Activated CD4-positive, alpha-beta T cell treated with anti-CD3 and anti-CD28 coated beads, Interleukin-2, amount 50 U/mL, for 24 hours (primary cell): ENCODE measurements around the gene ZSCAN12.
"Not testable (repeated sequence)": the region's sequence is repeated elsewhere in the genome, so short reads cannot be mapped to it uniquely, and the experiment has no call there.

ENCODE experiments used
- DNase-seq, 2 donors: peaks; one replicate each; pipeline ENCODE4 v3.0.0-alpha.2; 2020; ENCODE audit warnings: low read depth in 1 of 2, low spot score in 1 of 2

Gene ZSCAN12

GRCh38 chr6:28399350-28400121 is at the start of gene ZSCAN12:
Gene ZSCAN12 (minus strand): TSS chr6:28399747. CDS start chr6:28398405, 1,342 bp downstream.
- peak; percentile 72 to 84 for DNase-seq

GRCh38 chr6:28449056-28449455 is 49.5 kb upstream of the ZSCAN12 start:
- DNase-seq = no peak

GRCh38 chr6:28447512-28447906 is 48.0 kb upstream of the ZSCAN12 start:
- DNase-seq = not testable (repeated sequence)

GRCh38 chr6:28446818-28447511 is 47.4 kb upstream of the ZSCAN12 start:
- no peak for DNase-seq

- not testable (repeated sequence) for DNase-seq
These were observed 45.2 kb upstream of the ZSCAN12 start for GRCh38 chr6:28444759-28445158.

GRCh38 chr6:28443112-28443773 is 43.7 kb upstream of the ZSCAN12 start, which contains the start of gene ZSCAN23:
Gene ZSCAN23 (minus strand): TSS chr6:28443491. CDS start chr6:28436266, 7,225 bp downstream.
- peak; percentile 59 to 81 for DNase-seq

GRCh38 chr6:28442586-28442985 is 43.0 kb upstream of the ZSCAN12 start:
- no peak for DNase-seq

GRCh38 chr6:28436404-28436803 is 36.9 kb upstream of the ZSCAN12 start:
- no peak for DNase-seq

GRCh38 chr6:28433119-28433518 is 33.6 kb upstream of the ZSCAN12 start:
- no peak for DNase-seq

GRCh38 chr6:28429781-28430180 is 30.2 kb upstream of the ZSCAN12 start:
- no peak for DNase-seq

GRCh38 chr6:28425944-28426541 is 26.5 kb upstream of the ZSCAN12 start:
- DNase-seq = no peak

GRCh38 chr6:28424163-28424562 is 24.6 kb upstream of the ZSCAN12 start:
- no peak for DNase-seq

GRCh38 chr6:28423546-28423945 is 24.0 kb upstream of the ZSCAN12 start:
- DNase-seq = no peak

- DNase-seq = no peak
These were observed 14.1 kb upstream of the ZSCAN12 start for GRCh38 chr6:28413681-28414080.

- DNase-seq = no peak
These were observed 11.2 kb upstream of the ZSCAN12 start for GRCh38 chr6:28410767-28411166.

GRCh38 chr6:28408076-28408802 is 8.7 kb upstream of the ZSCAN12 start:
- no peak for DNase-seq

- no peak for DNase-seq
These were observed 7.9 kb upstream of the ZSCAN12 start for GRCh38 chr6:28407401-28407800.

- not testable (repeated sequence) for DNase-seq
These were observed 4.4 kb upstream of the ZSCAN12 start for GRCh38 chr6:28403923-28404322.

GRCh38 chr6:28402197-28402596 is 2.6 kb upstream of the ZSCAN12 start:
- no peak for DNase-seq

GRCh38 chr6:28401172-28401571 is 1.6 kb upstream of the ZSCAN12 start:
- DNase-seq = no peak

- no peak for DNase-seq
These were observed 540 bp upstream of the ZSCAN12 start for GRCh38 chr6:28400122-28400451.
